ENCODE results near the gene ESRRG.

Gene ESRRG

GRCh38 chr1:216566641-216567205 lies 156.5 kb downstream of the ESRRG start:
- peak; percentile 32; the same call in 1 of the 2 replicates for TF ChIP-seq CTCF (conservative IDR thresholded peaks at IDR 0.05; ENCODE audit: low read length)
- TF ChIP-seq EZH2phosphoT487 (IDR thresholded peaks at IDR 0.05; ENCODE audit: borderline replicate concordance), result no peak
- no peak overlapping the region for H3K4me2 ChIP-seq (ENCODE audit: low read depth, low read length, poor library complexity, severe bottlenecking)
- no peaks in the 10 kb centered on the region for H3K4me1 ChIP-seq (ENCODE audit: insufficient read depth, low read length, poor library complexity, severe bottlenecking)
- H4K20me1 ChIP-seq (ENCODE audit: insufficient read depth, low read length, poor library complexity, severe bottlenecking), result no peaks in the 10 kb centered on the region
- H3K79me2 ChIP-seq (ENCODE audit: insufficient read depth, low read length), result no peaks in the 10 kb centered on the region
- no peaks in the 10 kb centered on the region for H3K9me3 ChIP-seq (ENCODE audit: insufficient read depth, low read depth, low read length)
- no peaks in the 10 kb centered on the region for H3F3A ChIP-seq (ENCODE audit: low read depth)
- no peaks in the 10 kb centered on the region for H3K27me3 ChIP-seq (ENCODE audit: insufficient read depth, low read length, poor library complexity, severe bottlenecking)
- H3K9ac ChIP-seq (ENCODE audit: low read depth, low read length, poor library complexity, severe bottlenecking), result no peak overlapping the region
- H3K36me3 ChIP-seq (ENCODE audit: insufficient read depth, low read length), result no peaks in the 10 kb centered on the region
- H2AFZ ChIP-seq (ENCODE audit: low read length), result no peak overlapping the region
- no peaks in the 10 kb centered on the region for H3K9me2 ChIP-seq (replicated peaks; ENCODE audit: low read depth, low read length)
- H3K4me3 ChIP-seq (ENCODE audit: low read length, poor library complexity, severe bottlenecking), result no peak overlapping the region

GRCh38 chr1:216563087-216563486 lies 160.1 kb downstream of the ESRRG start:
- no peaks in the 10 kb centered on the region for H3K4me1 ChIP-seq (ENCODE audit: insufficient read depth, low read length, poor library complexity, severe bottlenecking)
- no peak overlapping the region for H2AFZ ChIP-seq (ENCODE audit: low read length)
- no peaks in the 10 kb centered on the region for H3K27me3 ChIP-seq (ENCODE audit: insufficient read depth, low read length, poor library complexity, severe bottlenecking)
- H3K9ac ChIP-seq (ENCODE audit: low read depth, low read length, poor library complexity, severe bottlenecking), result no peak overlapping the region
- no peaks in the 10 kb centered on the region for H4K20me1 ChIP-seq (ENCODE audit: insufficient read depth, low read length, poor library complexity, severe bottlenecking)
- H3K4me3 ChIP-seq (ENCODE audit: low read length, poor library complexity, severe bottlenecking), result no peak overlapping the region
- TF ChIP-seq CTCF (conservative IDR thresholded peaks at IDR 0.05; ENCODE audit: low read length) (no peak), EZH2phosphoT487 (IDR thresholded peaks at IDR 0.05; ENCODE audit: borderline replicate concordance) (no peak)
- H3K4me2 ChIP-seq (ENCODE audit: low read depth, low read length, poor library complexity, severe bottlenecking), result no peak overlapping the region
- no peaks in the 10 kb centered on the region for H3K79me2 ChIP-seq (ENCODE audit: insufficient read depth, low read length)
- H3K36me3 ChIP-seq (ENCODE audit: insufficient read depth, low read length), result no peaks in the 10 kb centered on the region
- no peaks in the 10 kb centered on the region for H3K9me2 ChIP-seq (replicated peaks; ENCODE audit: low read depth, low read length)
- no peaks in the 10 kb centered on the region for H3K9me3 ChIP-seq (ENCODE audit: insufficient read depth, low read depth, low read length)
- H3F3A ChIP-seq (ENCODE audit: low read depth), result no peaks in the 10 kb centered on the region

GRCh38 chr1:216562383-216562782 lies 160.8 kb downstream of the ESRRG start:
- Histone ChIP-seq H3K4me2 (ENCODE audit: low read depth, low read length, poor library complexity, severe bottlenecking) (no peak overlapping the region), H3K4me3 (ENCODE audit: low read length, poor library complexity, severe bottlenecking) (no peak overlapping the region), H3K79me2 (ENCODE audit: insufficient read depth, low read length) (no peaks in the 10 kb centered on the region), H2AFZ (ENCODE audit: low read length) (no peak overlapping the region), H3K27me3 (ENCODE audit: insufficient read depth, low read length, poor library complexity, severe bottlenecking) (no peaks in the 10 kb centered on the region), H3K9ac (ENCODE audit: low read depth, low read length, poor library complexity, severe bottlenecking) (no peak overlapping the region), H4K20me1 (ENCODE audit: insufficient read depth, low read length, poor library complexity, severe bottlenecking) (no peaks in the 10 kb centered on the region), H3F3A (ENCODE audit: low read depth) (no peaks in the 10 kb centered on the region), H3K9me2 (replicated peaks; ENCODE audit: low read depth, low read length) (no peaks in the 10 kb centered on the region), H3K36me3 (ENCODE audit: insufficient read depth, low read length) (no peaks in the 10 kb centered on the region), H3K4me1 (ENCODE audit: insufficient read depth, low read length, poor library complexity, severe bottlenecking) (no peaks in the 10 kb centered on the region), H3K9me3 (ENCODE audit: insufficient read depth, low read depth, low read length) (no peaks in the 10 kb centered on the region)
- TF ChIP-seq EZH2phosphoT487 (IDR thresholded peaks at IDR 0.05; ENCODE audit: borderline replicate concordance), result no peak
- TF ChIP-seq CTCF (conservative IDR thresholded peaks at IDR 0.05; ENCODE audit: low read length), result no peak

Measured in Loucy (cell line).